Coronary artery (tissue), 2 donors: ENCODE results near the gene TLE6.

ENCODE experiments used
- DNase-seq: peaks from one replicate; pipeline ENCODE4 v3.0.0-alpha.2; 2017; ENCODE audit warnings: low spot score
- H3K27ac ChIP-seq, 2 donors: fragments of 200-600 bp; sonication (generic); one replicate each; pipeline ENCODE4 v1.5.1; 2016 to 2019
- H3K4me3 ChIP-seq: fragments of 200-600 bp; sonication (generic); 2 replicates; pipeline ENCODE4 v1.5.1; 2016; ENCODE audit warnings: mild to moderate bottlenecking, moderate library complexity
- CTCF ChIP-seq: fragments of 200-600 bp; sonication (generic); IDR thresholded peaks from one replicate; pipeline ENCODE4 v1.5.1; 2019; ENCODE audit warnings: antibody characterized with exemption

Gene TLE6

GRCh38 chr19:3041327-3041726 lies 64.0 kb downstream of the TLE6 start:
- TF ChIP-seq CTCF = no peak
- peak; percentile 72 for DNase-seq
- Histone ChIP-seq H3K27ac (peak overlapping the region in 1 of 2 donors; percentile 32), H3K4me3 (no peak overlapping the region)

- Histone ChIP-seq H3K27ac (peak overlapping the region in 1 of 2 donors; percentile 32), H3K4me3 (peak overlapping the region; percentile 30)
- no peak for DNase-seq
- no peak for TF ChIP-seq CTCF
Observed at GRCh38 chr19:3041761-3042620, 64.6 kb downstream of the TLE6 start.

GRCh38 chr19:3042621-3043267 lies 65.4 kb downstream of the TLE6 start:
- no peak for DNase-seq
- Histone ChIP-seq H3K27ac (no peak overlapping the region), H3K4me3 (peak overlapping the region; percentile 30)
- no peak for TF ChIP-seq CTCF
